DMS114 treated with DMSO at 0.1 percent for 48 hours (cell line): ENCODE results near the gene TRDN.
A peak's percentile ranks its signal among the peaks of the same experiment; 100 is the strongest.

Experiments
- DNase-seq: peaks from one replicate; lab custom pipeline; 2025; ENCODE audit not compliant: unreplicated experiment; lab: John Stamatoyannopoulos, UW

Gene TRDN

GRCh38 chr6:123418071-123418470, 218.7 kb downstream of the TRDN start:
- DNase-seq = no peak

GRCh38 chr6:123417535-123417934, 219.2 kb downstream of the TRDN start:
- no peak for DNase-seq

GRCh38 chr6:123415844-123416468, 220.8 kb downstream of the TRDN start:
- peak; percentile 15 for DNase-seq

- no peak for DNase-seq
Observed at GRCh38 chr6:123404975-123405374, 231.8 kb downstream of the TRDN start.

- DNase-seq = no peak
Observed at GRCh38 chr6:123402052-123402451, 234.7 kb downstream of the TRDN start.

- DNase-seq = no peak
Observed at GRCh38 chr6:123398072-123398471, 238.7 kb downstream of the TRDN start.

GRCh38 chr6:123393331-123393730, 243.4 kb downstream of the TRDN start:
- DNase-seq = peak; percentile 18

GRCh38 chr6:123383718-123384117, 253.0 kb downstream of the TRDN start:
- DNase-seq = no peak

GRCh38 chr6:123380257-123380656, 256.5 kb downstream of the TRDN start:
- DNase-seq = peak; percentile 22

- no peak for DNase-seq
Observed at GRCh38 chr6:123372737-123373136, 264.0 kb downstream of the TRDN start.

- DNase-seq = no peak
Observed at GRCh38 chr6:123363912-123364311, 272.8 kb downstream of the TRDN start.

GRCh38 chr6:123360359-123360758, 276.4 kb downstream of the TRDN start:
- DNase-seq = no peak

GRCh38 chr6:123352705-123353104, 284.0 kb downstream of the TRDN start:
- DNase-seq = no peak

- no peak for DNase-seq
Observed at GRCh38 chr6:123352279-123352678, 284.5 kb downstream of the TRDN start.

- no peak for DNase-seq
Observed at GRCh38 chr6:123343836-123344235, 292.9 kb downstream of the TRDN start.

GRCh38 chr6:123338394-123338793, 298.4 kb downstream of the TRDN start:
- no peak for DNase-seq

GRCh38 chr6:123333000-123333756, 303.6 kb downstream of the TRDN start:
- DNase-seq = no peak

- DNase-seq = no peak
Observed at GRCh38 chr6:123332070-123332469, 304.7 kb downstream of the TRDN start.

GRCh38 chr6:123329337-123329736, 307.4 kb downstream of the TRDN start:
- no peak for DNase-seq

- DNase-seq = no peak
Observed at GRCh38 chr6:123323452-123324329, 313.1 kb downstream of the TRDN start.

GRCh38 chr6:123321020-123321419, 315.7 kb downstream of the TRDN start:
- DNase-seq = no peak
